ENCODE measurements around the gene TDRD9.

TDRD9 gene

GRCh38 chr14:103890821-103891666 is 37.2 kb upstream of the TDRD9 start:
- DNase-seq (ENCODE audit: low spot score): no peak

GRCh38 chr14:103891667-103892215 is 36.5 kb upstream of the TDRD9 start:
- no peak for DNase-seq (ENCODE audit: low spot score)

GRCh38 chr14:103892247-103892646 is 36.0 kb upstream of the TDRD9 start:
- no peak for DNase-seq (ENCODE audit: low spot score)

- DNase-seq (ENCODE audit: low spot score): no peak
These were observed 34.1 kb upstream of the TDRD9 start for GRCh38 chr14:103894034-103894722.

GRCh38 chr14:103894723-103895059 is 33.6 kb upstream of the TDRD9 start:
- DNase-seq (ENCODE audit: low spot score): no peak

- DNase-seq (ENCODE audit: low spot score): no peak
These were observed 31.7 kb upstream of the TDRD9 start for GRCh38 chr14:103896578-103896977.

- DNase-seq (ENCODE audit: low spot score): peak; percentile 79
These were observed 30.9 kb upstream of the TDRD9 start for GRCh38 chr14:103897075-103897947.

- no peak for DNase-seq (ENCODE audit: low spot score)
These were observed 30.1 kb upstream of the TDRD9 start for GRCh38 chr14:103898204-103898603.

- no peak for DNase-seq (ENCODE audit: low spot score)
These were observed 29.5 kb upstream of the TDRD9 start for GRCh38 chr14:103898711-103899110.

GRCh38 chr14:103899316-103899715 is 28.9 kb upstream of the TDRD9 start:
- DNase-seq (ENCODE audit: low spot score): no peak

- no peak for DNase-seq (ENCODE audit: low spot score)
These were observed 28.4 kb upstream of the TDRD9 start for GRCh38 chr14:103899833-103900232.

GRCh38 chr14:103904493-103905107 is 23.7 kb upstream of the TDRD9 start:
- DNase-seq (ENCODE audit: low spot score): no peak

GRCh38 chr14:103905842-103906456 is 22.3 kb upstream of the TDRD9 start:
- no peak for DNase-seq (ENCODE audit: low spot score)

- DNase-seq (ENCODE audit: low spot score): no peak
These were observed 19.7 kb upstream of the TDRD9 start for GRCh38 chr14:103908580-103908979.

- no peak for DNase-seq (ENCODE audit: low spot score)
These were observed 18.6 kb upstream of the TDRD9 start for GRCh38 chr14:103909531-103910261.

- peak; percentile 84 for DNase-seq (ENCODE audit: low spot score)
These were observed 17.9 kb upstream of the TDRD9 start for GRCh38 chr14:103910262-103910935.

- no peak for DNase-seq (ENCODE audit: low spot score)
These were observed 17.3 kb upstream of the TDRD9 start for GRCh38 chr14:103910984-103911383.

GRCh38 chr14:103915616-103916015 is 12.6 kb upstream of the TDRD9 start:
- DNase-seq (ENCODE audit: low spot score): no peak

GRCh38 chr14:103916636-103917262 is 11.5 kb upstream of the TDRD9 start:
- DNase-seq (ENCODE audit: low spot score): no peak

All from LoVo (cell line).